Large intestine (tissue), 3 donors: ENCODE measurements around the gene BTBD2. TPM values are rescaled to one million over a fixed set of nuclear protein-coding genes. Genes with fewer than 3 reads are reported as not detected.

Source experiments
- DNase-seq, 2 donors: peaks; one replicate each; pipeline versions ENCODE4 v3.0.0 to v3.0.0-alpha.2; 2013
- H3K27ac ChIP-seq: one replicate; pipeline ENCODE4 v1.5.1; 2013; ENCODE audit warnings: low read length
- H3K27me3 ChIP-seq: 2 replicates; pipeline ENCODE4 v1.6.1; 2013; ENCODE audit warnings: low read length; ENCODE audit not compliant: control insufficient read depth, insufficient read depth
- H3K36me3 ChIP-seq: 2 replicates; pipeline ENCODE4 v1.6.1; 2013; ENCODE audit warnings: low read length; ENCODE audit not compliant: control insufficient read depth, insufficient read depth
- H3K4me1 ChIP-seq: one replicate; pipeline ENCODE4 v1.6.1; 2013; ENCODE audit warnings: low read length; ENCODE audit not compliant: control insufficient read depth, insufficient read depth
- H3K4me3 ChIP-seq: one replicate; pipeline ENCODE4 v1.5.1; 2013; ENCODE audit warnings: low read length
- H3K9me3 ChIP-seq: one replicate; pipeline ENCODE4 v1.6.1; 2013; ENCODE audit warnings: mild to moderate bottlenecking, low read depth, low read length, moderate library complexity; ENCODE audit not compliant: control insufficient read depth
- WGBS: methylation state at CpG from one replicate; pipeline ENCODE4 v1.1.5; 2013; ENCODE audit warnings: low lambda C conversion rate; ENCODE audit not compliant: insufficient coverage; 5-methylcytosine and 5-hydroxymethylcytosine counted together
- polyA plus RNA-seq: library from polyadenylated mRNA; unstranded; fragments of 120-200 nt; gene quantifications from one replicate; pipeline ENCODE4 v1.2.1, GENCODE V29; 2013

The BTBD2 gene
- polyA plus RNA-seq, 1 donor, result 96.7 TPM

GRCh38 chr19:1980091-1980808, 35.3 kb downstream of the BTBD2 start:
- peaks cover 17% of the 10 kb centered on the region for H3K4me1 ChIP-seq
- WGBS, result no CpG with 5 or more reads among the region's 35 CpGs
- peak overlapping the region; percentile 65 for H3K4me3 ChIP-seq
- H3K36me3 ChIP-seq, result peaks cover 58% of the 10 kb centered on the region
- peak overlapping the region; percentile 95 for H3K27ac ChIP-seq
- peak; percentile 81 to 94 for DNase-seq
- peaks cover 18% of the 10 kb centered on the region for H3K9me3 ChIP-seq
- H3K27me3 ChIP-seq, result no peaks in the 10 kb centered on the region

- Histone ChIP-seq H3K27ac (peak overlapping the region; percentile 95), H3K4me3 (peak overlapping the region; percentile 65), H3K4me1 (peaks cover 17% of the 10 kb centered on the region), H3K9me3 (peaks cover 19% of the 10 kb centered on the region), H3K36me3 (peaks cover 58% of the 10 kb centered on the region), H3K27me3 (no peaks in the 10 kb centered on the region)
- DNase-seq, result no peak
- WGBS, result no CpG with 5 or more reads among the region's 28 CpGs
Observed at GRCh38 chr19:1979642-1980041, 35.9 kb downstream of the BTBD2 start.

- Histone ChIP-seq H3K27ac (no peak overlapping the region), H3K9me3 (peaks cover 21% of the 10 kb centered on the region), H3K36me3 (peaks cover 60% of the 10 kb centered on the region), H3K27me3 (no peaks in the 10 kb centered on the region), H3K4me3 (no peak overlapping the region), H3K4me1 (peaks cover 17% of the 10 kb centered on the region)
- no CpG with 5 or more reads among the region's 43 CpGs for WGBS
- DNase-seq, result no peak
Observed at GRCh38 chr19:1979017-1979416, 36.5 kb downstream of the BTBD2 start.

GRCh38 chr19:1978346-1978894, 37.1 kb downstream of the BTBD2 start:
- no peak for DNase-seq
- H3K27me3 ChIP-seq, result no peaks in the 10 kb centered on the region
- no CpG with 5 or more reads among the region's 51 CpGs for WGBS
- no peak overlapping the region for H3K27ac ChIP-seq
- H3K36me3 ChIP-seq, result peaks cover 62% of the 10 kb centered on the region
- H3K4me1 ChIP-seq, result peaks cover 17% of the 10 kb centered on the region
- no peak overlapping the region for H3K4me3 ChIP-seq
- peaks cover 21% of the 10 kb centered on the region for H3K9me3 ChIP-seq

- 100% methylated on average over 1 of the region's 15 CpGs for WGBS
Observed at GRCh38 chr19:1977120-1977519, 38.4 kb downstream of the BTBD2 start.

GRCh38 chr19:1975162-1975480, 40.4 kb downstream of the BTBD2 start:
- Histone ChIP-seq H3K4me3 (no peak overlapping the region), H3K36me3 (peaks cover 61% of the 10 kb centered on the region), H3K4me1 (peaks cover 8% of the 10 kb centered on the region), H3K9me3 (peaks cover 17% of the 10 kb centered on the region), H3K27me3 (no peaks in the 10 kb centered on the region), H3K27ac (no peak overlapping the region)
- 60% methylated on average over 1 of the region's 20 CpGs for WGBS
- no peak for DNase-seq

More at GRCh38 chr19:1977120-1977519, 38.4 kb downstream of the BTBD2 start:
- no peaks in the 10 kb centered on the region for H3K27me3 ChIP-seq
- no peak overlapping the region for H3K4me3 ChIP-seq
- peaks cover 21% of the 10 kb centered on the region for H3K9me3 ChIP-seq
- DNase-seq, result no peak
- peaks cover 17% of the 10 kb centered on the region for H3K4me1 ChIP-seq
- H3K27ac ChIP-seq, result no peak overlapping the region
- peaks cover 58% of the 10 kb centered on the region for H3K36me3 ChIP-seq

- peaks cover 15% of the 10 kb centered on the region for H3K9me3 ChIP-seq
- DNase-seq, result no peak
- H3K27me3 ChIP-seq, result no peaks in the 10 kb centered on the region
- peaks cover 60% of the 10 kb centered on the region for H3K36me3 ChIP-seq
- WGBS, result no CpG with 5 or more reads among the region's 28 CpGs
- peaks cover 2% of the 10 kb centered on the region for H3K4me1 ChIP-seq
- no peak overlapping the region for H3K27ac ChIP-seq
- H3K4me3 ChIP-seq, result no peak overlapping the region
Observed at GRCh38 chr19:1974381-1975161, 40.9 kb downstream of the BTBD2 start.

GRCh38 chr19:1970806-1971502, 44.6 kb downstream of the BTBD2 start:
- Histone ChIP-seq H3K9me3 (peaks cover 6% of the 10 kb centered on the region), H3K27me3 (no peaks in the 10 kb centered on the region), H3K27ac (no peak overlapping the region), H3K36me3 (peaks cover 48% of the 10 kb centered on the region), H3K4me1 (no peaks in the 10 kb centered on the region), H3K4me3 (no peak overlapping the region)
- no peak for DNase-seq
- WGBS, result no CpG with 5 or more reads among the region's 27 CpGs

- WGBS, result no CpG with 5 or more reads among the region's 38 CpGs
- H3K36me3 ChIP-seq, result peaks cover 41% of the 10 kb centered on the region
- H3K27me3 ChIP-seq, result no peaks in the 10 kb centered on the region
- H3K9me3 ChIP-seq, result peaks cover 3% of the 10 kb centered on the region
- H3K4me1 ChIP-seq, result no peaks in the 10 kb centered on the region
- DNase-seq, result no peak
- no peak overlapping the region for H3K4me3 ChIP-seq
- H3K27ac ChIP-seq, result no peak overlapping the region
Observed at GRCh38 chr19:1970003-1970805, 45.3 kb downstream of the BTBD2 start.
